Mononuclear cell (primary cell): ENCODE results near the gene BCL7B. TPM values are rescaled to one million over a fixed set of nuclear protein-coding genes. Genes with fewer than 3 reads are reported as not detected.
"Not testable (repeated sequence)": the region's sequence is repeated elsewhere in the genome, so short reads cannot be mapped to it uniquely, and the experiment has no call there.

ENCODE experiments used
- H3K27me3 ChIP-seq: 2 replicates; pipeline ENCODE4 v1.6.0; 2011; ENCODE audit warnings: low read length, control low read depth; ENCODE audit not compliant: insufficient read depth
- H3K4me1 ChIP-seq: 2 replicates; pipeline ENCODE4 v1.5.1; 2011; ENCODE audit warnings: mild to moderate bottlenecking, low read length, control low read depth; ENCODE audit not compliant: insufficient read depth
- H3K4me3 ChIP-seq: 2 replicates; pipeline ENCODE4 v1.5.1; 2011; ENCODE audit warnings: mild to moderate bottlenecking, low read length, moderate library complexity
- H3K9me3 ChIP-seq: 2 replicates; pipeline ENCODE4 v1.5.1; 2011; ENCODE audit warnings: low read depth, mild to moderate bottlenecking, control low read depth, low read length
- total RNA-seq: library from RNA; depleted of rRNA; stranded (reverse); fragments of >200 nt; gene quantifications from one replicate; pipeline ENCODE4 v1.2.3, GENCODE V29; 2012

BCL7B gene
- total RNA-seq, 1 donor = 60.7 TPM

DNA sequence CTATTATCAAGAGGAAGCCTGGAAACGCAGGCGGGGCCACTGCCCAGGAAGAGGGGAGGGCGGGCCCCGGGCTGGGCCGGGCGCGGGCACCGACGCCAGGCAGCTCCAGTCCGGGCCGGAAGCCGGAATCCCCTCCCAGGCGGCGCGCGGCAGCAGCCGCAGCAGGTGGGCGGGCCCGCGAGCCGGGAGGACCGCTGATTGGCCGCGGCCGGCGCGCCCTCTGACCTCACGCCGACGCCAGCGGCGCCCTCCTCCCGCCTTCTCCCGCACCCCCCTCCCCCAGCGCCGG is 438 bp downstream of the BCL7B start:
- no peaks in the 10 kb centered on the region for H3K27me3 ChIP-seq
- peak overlapping the region; percentile 72 for H3K4me3 ChIP-seq
- H3K9me3 ChIP-seq = no peaks in the 10 kb centered on the region
- H3K4me1 ChIP-seq = peaks cover 27% of the 10 kb centered on the region

DNA sequence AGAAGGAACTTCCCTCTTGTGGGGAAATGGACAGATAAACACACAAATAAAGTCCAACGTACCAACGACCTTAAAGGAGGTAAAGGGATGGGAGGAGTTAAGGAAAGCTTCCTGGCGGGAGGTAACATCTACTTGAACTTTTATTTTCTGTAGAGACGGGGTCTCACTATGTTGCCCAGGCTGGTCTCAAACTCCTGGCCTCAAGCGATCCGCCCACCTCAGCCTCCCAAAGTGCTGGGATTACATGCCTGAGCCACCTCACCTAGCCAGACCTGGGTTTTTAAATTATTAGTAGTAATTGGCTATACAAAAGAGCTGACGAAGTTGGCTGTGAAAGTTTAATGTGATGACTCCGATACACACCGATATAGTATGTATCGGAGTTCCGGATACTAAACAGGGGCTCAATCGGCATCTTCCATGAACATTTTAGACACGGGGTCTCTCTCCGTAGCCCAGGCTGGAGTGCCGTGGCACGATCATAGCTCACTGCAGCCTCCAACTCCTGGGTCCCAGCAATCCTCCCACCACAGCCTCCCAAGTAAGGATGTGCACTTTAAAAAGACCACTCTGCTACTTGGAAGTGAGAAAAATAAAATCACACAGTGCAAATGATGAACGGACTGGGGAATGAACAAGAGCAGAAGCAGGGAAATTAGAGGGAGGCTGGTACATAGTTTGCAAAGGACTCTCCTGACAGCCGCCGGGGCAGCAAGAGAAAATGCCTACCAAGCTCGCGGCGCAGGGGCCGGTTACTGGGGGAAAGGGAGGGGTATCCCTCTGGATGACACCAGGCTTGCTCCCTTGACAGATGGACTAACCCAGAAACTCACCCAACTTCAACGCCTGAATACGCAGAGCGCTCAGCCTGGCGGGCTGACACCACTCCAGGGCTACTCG is 1.0 kb downstream of the BCL7B start:
- Histone ChIP-seq H3K4me1 (peaks cover 27% of the 10 kb centered on the region), H3K27me3 (no peaks in the 10 kb centered on the region), H3K4me3 (peak overlapping the region; percentile 72), H3K9me3 (no peaks in the 10 kb centered on the region)

DNA sequence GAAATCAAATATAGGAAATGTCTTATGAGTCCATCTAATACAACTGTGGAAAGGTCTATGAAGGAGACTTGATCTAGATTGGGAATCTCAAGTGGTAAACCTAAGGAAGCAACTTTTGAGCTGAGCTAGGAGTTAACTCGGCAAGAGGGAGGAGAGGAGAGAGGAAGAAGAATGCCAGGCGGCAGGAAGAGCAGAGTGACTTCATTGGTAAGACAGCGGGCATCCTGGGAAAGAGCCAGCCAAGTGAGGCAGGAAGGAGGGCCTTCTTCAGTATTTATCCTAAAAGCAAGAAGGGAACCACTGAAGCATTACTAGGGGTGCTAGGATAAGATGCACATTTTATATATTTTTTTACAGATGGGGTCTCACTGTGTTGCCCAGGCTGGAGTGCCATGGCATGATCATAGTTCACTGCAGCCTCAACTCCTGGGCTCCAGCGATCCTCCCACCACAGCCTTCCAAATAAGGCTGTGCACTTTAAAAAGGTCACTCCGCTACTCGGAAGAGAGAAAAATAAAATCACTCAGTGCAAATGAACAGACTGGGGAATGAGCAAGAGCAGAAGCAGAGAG is 2.0 kb downstream of the BCL7B start:
- Histone ChIP-seq H3K4me1 (peaks cover 27% of the 10 kb centered on the region), H3K27me3 (no peaks in the 10 kb centered on the region), H3K9me3 (no peaks in the 10 kb centered on the region), H3K4me3 (no peak overlapping the region)

DNA sequence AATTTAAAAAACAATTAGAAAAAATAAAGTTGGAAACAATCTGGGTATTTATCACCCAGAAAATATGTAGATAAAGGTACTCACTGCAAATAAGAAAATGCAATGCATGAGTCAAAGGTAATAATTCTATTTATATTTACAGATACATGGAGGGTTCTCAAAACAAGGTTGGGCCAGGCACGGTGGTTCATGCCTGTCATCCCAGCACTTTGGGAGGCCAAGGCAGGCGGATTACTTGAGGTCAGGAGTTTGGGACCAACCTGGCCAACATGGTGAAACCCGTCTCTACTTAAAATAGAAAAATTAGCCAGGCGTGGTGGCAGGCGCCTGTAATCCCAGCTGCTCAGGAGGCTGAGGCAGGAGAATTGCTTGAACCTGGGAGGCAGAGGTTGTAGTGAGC is 7.4 kb downstream of the BCL7B start:
- not testable (repeated sequence) for H3K4me1 ChIP-seq, H3K4me3 ChIP-seq, H3K27me3 ChIP-seq, H3K9me3 ChIP-seq

DNA sequence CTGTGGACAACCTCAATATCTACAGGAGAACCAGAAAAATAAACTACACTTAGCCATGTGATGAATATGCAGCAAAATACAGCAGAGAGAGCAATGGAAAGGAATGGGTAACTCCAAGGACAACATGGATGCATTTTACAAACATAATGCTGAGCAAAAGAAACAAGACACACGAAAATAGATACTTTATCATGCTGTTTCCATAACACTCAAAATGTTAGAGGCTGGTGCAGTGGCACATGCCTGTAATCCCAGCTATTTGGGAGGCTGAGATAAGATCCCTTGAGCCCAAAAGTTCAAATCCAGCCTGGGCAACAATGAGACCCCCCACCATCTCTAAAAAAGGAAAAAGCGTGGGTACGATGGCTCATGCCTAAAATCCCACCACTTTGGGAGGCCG is 8.3 kb downstream of the BCL7B start:
- H3K9me3 ChIP-seq = no peaks in the 10 kb centered on the region
- H3K4me3 ChIP-seq = no peak overlapping the region
- no peaks in the 10 kb centered on the region for H3K4me1 ChIP-seq
- no peaks in the 10 kb centered on the region for H3K27me3 ChIP-seq

DNA sequence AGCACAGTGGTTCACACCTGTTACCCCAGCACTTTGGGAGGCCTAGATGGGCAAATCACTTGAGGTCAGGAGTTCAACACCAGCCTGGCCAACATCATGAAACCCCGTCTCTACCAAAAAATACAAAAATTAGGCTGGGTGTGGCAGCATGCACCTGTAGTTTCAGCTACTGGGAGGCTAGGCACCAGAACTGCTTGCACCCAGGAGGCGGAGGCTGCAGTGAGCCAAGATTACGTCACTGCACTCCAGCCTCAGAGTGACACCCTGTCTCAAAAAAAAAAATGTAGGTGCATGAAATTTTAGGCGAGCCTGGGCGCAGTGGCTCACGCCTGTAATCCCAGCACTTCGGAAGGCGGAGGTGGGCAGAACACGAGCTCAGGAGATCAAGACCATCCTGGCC is 9.6 kb downstream of the BCL7B start:
- H3K27me3 ChIP-seq = no peaks in the 10 kb centered on the region
- no peaks in the 10 kb centered on the region for H3K4me1 ChIP-seq
- H3K9me3 ChIP-seq = no peaks in the 10 kb centered on the region
- H3K4me3 ChIP-seq = no peak overlapping the region

DNA sequence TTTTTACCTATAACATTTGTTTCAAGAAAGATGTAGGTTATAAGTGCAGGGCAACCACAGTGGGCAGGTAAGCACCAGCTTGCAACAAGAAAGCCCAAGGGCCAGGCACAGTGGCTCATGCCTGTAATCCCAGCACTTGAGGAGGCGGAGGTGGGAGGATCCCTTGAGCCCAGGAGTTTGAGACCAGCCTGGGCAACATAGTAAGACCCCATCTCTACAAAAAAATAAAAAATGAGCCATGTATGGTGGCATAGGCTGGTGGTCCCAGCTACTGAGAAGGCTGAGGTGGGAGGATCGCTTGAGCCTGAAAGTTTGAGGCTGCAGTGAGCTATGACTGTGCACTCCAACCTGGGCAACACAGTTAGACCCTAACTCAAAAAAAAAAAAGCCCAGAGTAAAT is 12.8 kb downstream of the BCL7B start:
- no peaks in the 10 kb centered on the region for H3K27me3 ChIP-seq
- H3K9me3 ChIP-seq = no peaks in the 10 kb centered on the region
- no peak overlapping the region for H3K4me3 ChIP-seq
- H3K4me1 ChIP-seq = no peaks in the 10 kb centered on the region

DNA sequence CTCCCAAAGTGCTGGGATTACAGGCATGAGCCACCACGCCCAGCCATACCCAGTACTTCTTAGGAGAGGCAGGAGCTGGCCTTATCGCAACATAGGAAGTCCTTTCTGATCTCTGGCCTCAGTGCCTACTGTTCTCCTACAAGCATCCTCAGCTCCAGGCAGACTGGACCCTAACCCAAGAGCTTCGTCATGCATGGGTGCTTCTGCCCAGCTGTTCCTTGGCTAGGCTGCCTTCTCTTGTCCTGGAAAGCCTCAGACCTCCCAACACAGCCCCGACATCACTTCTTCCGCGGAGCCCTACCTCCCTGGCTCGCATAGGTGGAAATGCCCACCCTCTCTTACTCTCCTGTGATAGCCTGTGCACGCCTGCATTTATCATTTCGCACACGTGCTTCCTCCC is 15.8 kb downstream of the BCL7B start:
- Histone ChIP-seq H3K9me3 (no peaks in the 10 kb centered on the region), H3K4me3 (no peak overlapping the region), H3K4me1 (no peaks in the 10 kb centered on the region), H3K27me3 (no peaks in the 10 kb centered on the region)

DNA sequence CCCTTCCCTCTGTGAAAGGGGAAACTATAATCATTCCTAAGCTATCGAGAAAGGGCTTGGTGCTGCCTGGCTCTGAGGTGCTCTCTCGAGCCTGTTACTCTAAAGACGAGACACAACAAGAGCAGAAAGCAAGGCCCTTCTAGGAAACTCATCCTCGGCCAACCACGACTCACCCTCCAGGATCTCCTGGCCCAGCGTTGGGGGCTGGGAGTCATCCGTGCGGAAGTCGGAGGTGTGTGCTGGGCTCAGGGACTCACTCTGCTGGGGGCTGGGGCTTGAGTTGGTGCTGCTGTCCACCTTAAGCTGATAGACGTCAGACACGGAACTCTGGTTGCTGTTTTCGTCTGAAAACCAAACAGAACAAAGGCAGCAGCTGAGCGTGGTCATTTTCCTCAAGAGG is 17.8 kb downstream of the BCL7B start:
- Histone ChIP-seq H3K9me3 (no peaks in the 10 kb centered on the region), H3K4me3 (no peak overlapping the region), H3K27me3 (no peaks in the 10 kb centered on the region), H3K4me1 (no peaks in the 10 kb centered on the region)

DNA sequence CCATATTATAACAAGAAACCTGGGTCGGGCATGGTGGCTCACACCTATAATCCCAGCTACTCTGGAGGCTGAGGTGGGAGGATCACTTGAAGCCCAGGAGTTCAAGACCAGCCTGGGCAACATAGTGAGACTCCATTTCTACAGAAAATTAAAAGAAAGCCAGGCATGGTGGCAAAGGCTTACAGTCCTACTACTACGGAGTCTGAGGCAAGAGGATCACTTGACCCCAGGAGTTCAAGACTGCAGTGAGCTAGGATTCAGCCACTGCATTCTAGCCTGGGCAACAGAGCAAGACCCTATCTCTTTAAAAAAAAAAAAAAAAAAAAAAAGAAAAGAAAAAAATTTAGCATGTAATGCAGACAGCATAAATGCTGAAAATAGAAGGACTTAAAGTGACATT is 19.0 kb downstream of the BCL7B start:
- H3K9me3 ChIP-seq, H3K4me1 ChIP-seq, H3K4me3 ChIP-seq, H3K27me3 ChIP-seq: not testable (repeated sequence)

DNA sequence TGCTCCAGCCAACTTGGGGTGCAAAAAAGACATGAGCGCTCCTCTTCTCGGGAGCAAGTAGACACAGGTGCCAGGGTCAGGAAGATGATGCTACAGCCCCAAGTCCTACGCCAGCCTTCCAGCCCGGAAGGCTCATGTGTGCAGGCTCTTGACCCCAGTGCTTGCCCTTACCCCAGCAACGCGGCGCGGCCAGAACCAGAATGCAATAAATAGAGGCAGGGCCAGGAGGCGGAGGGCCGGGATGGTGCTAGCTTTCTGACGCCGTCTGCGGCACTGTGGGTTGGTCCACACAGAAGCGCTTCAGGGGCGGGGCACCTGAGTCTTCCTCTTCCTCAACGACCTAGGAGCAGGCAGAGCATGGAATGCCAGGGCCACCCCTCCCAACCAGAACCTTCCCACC is 20.4 kb downstream of the BCL7B start:
- no peaks in the 10 kb centered on the region for H3K4me1 ChIP-seq
- H3K27me3 ChIP-seq = no peaks in the 10 kb centered on the region
- no peak overlapping the region for H3K4me3 ChIP-seq
- no peaks in the 10 kb centered on the region for H3K9me3 ChIP-seq

DNA sequence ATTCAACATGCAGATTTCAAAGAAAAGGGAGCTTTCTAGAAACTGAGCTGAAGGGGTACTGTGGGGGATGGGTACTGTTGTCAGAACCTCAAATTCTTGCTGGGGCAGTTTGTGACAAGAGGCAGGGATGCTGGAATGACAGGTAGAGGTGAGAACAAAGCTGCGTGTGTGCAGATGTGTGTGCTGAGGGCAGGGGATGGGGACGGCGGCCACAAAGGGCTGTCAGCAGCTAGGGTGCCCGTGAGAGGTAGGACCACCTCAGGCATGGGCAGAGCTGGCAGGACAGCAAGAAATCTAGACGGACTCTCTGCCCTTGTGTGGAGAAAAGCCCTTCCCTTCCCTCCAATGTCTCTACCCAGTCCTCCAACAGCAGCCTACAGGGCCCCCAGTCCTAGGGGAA is 21.0 kb downstream of the BCL7B start:
- H3K9me3 ChIP-seq = no peaks in the 10 kb centered on the region
- H3K4me3 ChIP-seq = no peak overlapping the region
- no peaks in the 10 kb centered on the region for H3K4me1 ChIP-seq
- no peaks in the 10 kb centered on the region for H3K27me3 ChIP-seq

DNA sequence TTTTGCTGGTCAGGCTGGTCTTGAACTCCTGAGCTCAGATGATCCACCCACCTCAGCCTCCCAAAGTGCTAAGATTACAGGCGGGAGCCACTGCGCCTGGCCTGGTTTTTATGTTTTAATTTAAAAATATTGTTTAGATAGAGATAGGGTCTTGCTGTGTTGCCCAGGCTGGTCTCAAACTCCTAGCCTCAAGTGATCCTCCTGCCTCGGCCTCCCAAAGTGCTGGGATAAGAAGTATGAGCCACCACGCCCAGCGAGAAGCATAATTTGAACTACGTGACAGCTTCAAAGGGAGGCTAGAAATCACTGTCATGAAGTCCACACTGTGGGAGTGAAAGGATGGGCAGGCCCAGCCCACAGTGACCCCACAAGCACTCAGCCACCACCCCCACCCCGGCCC is 21.6 kb downstream of the BCL7B start:
- not testable (repeated sequence) for H3K4me1 ChIP-seq, H3K27me3 ChIP-seq, H3K4me3 ChIP-seq, H3K9me3 ChIP-seq

DNA sequence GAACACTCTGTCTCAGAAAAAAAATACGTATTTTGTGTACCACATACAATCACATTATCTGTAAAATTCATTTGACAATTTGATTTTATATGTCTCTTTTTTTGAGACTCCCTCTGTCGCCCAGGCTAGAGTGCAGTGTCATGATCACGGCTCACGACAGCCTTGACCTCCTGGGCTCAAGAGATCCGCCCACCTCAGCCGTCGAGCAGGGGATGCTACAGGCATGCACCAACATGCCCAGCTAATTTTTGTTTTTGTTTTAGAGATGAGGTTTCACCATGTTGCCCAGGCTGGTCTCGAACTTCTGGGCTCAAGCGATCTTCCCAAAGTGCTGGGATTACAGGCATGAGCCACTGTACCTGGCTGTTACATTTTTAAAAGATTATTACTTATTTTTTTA is 23.7 kb downstream of the BCL7B start:
- H3K27me3 ChIP-seq = no peaks in the 10 kb centered on the region
- no peak overlapping the region for H3K4me3 ChIP-seq
- H3K9me3 ChIP-seq = no peaks in the 10 kb centered on the region
- H3K4me1 ChIP-seq = no peaks in the 10 kb centered on the region

DNA sequence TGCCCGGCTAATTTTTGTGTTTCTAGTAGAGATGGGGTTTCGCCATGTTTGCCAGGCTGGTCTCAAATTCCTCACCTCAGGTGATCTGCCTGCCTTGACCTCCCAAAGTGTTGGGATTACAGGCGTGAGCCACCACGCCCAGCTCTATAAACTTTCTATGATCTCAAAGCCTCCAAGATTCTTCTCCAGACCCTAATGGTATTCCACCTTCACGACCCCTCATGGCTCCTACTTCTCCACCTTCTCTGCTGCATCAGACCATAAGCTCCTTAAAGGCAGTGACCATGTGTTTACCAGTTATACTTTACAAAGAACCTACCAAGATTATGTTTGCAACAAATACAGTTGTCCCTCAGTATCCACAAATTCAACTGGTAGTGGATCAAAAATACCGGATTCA is 25.3 kb downstream of the BCL7B start:
- Histone ChIP-seq H3K4me3 (no peak overlapping the region), H3K4me1 (peaks cover 7% of the 10 kb centered on the region), H3K27me3 (no peaks in the 10 kb centered on the region), H3K9me3 (no peaks in the 10 kb centered on the region)

DNA sequence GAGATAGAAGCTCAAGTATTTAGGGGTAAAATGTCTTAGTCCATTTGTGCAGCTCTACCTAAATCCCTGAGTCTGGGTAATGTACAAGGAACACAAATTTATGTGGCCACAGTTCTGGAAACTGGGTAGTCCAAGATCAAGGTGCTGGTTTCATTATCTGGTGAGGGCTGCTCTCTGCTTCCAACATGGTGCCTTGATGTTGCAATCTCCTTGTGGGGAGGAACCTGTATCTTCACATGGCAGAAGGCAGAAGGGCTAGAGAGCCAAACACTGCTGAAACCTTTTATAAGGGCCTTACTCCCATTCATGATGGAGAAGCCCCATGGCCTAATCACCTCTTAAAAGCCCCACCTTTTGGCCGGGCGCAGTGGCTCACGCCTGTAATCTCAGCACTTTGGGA is 26.7 kb downstream of the BCL7B start:
- Histone ChIP-seq H3K9me3 (no peaks in the 10 kb centered on the region), H3K27me3 (no peaks in the 10 kb centered on the region), H3K4me3 (no peak overlapping the region), H3K4me1 (peaks cover 20% of the 10 kb centered on the region)
